GM19238 (cell line): ENCODE results near the gene CGRRF1.

Source experiments
- DNase-seq: peaks from one replicate; pipeline ENCODE4 v3.0.0; 2011; ENCODE audit warnings: low spot score; ENCODE audit not compliant: insufficient read length

CGRRF1 gene

GRCh38 chr14:54509546-54510501 lies at the start of gene CGRRF1:
CGRRF1 (plus strand) TSS chr14:54509906; CDS start chr14:54509960, 54 bp downstream.
- peak; percentile 93 for DNase-seq

- no peak for DNase-seq
Measured at GRCh38 chr14:54462048-54462447, 47.7 kb upstream of the CGRRF1 start.

GRCh38 chr14:54465654-54466053 lies 44.1 kb upstream of the CGRRF1 start:
- DNase-seq: no peak

GRCh38 chr14:54467280-54467679 lies 42.4 kb upstream of the CGRRF1 start:
- DNase-seq: no peak

GRCh38 chr14:54470701-54471100 lies 39.0 kb upstream of the CGRRF1 start:
- no peak for DNase-seq

GRCh38 chr14:54471641-54472040 lies 38.1 kb upstream of the CGRRF1 start:
- DNase-seq: no peak

GRCh38 chr14:54472315-54472714 lies 37.4 kb upstream of the CGRRF1 start:
- DNase-seq: no peak

GRCh38 chr14:54474232-54474793 lies 35.4 kb upstream of the CGRRF1 start:
- no peak for DNase-seq

- DNase-seq: no peak
Measured at GRCh38 chr14:54475187-54475899, 34.4 kb upstream of the CGRRF1 start.

- no peak for DNase-seq
Measured at GRCh38 chr14:54475911-54476310, 33.8 kb upstream of the CGRRF1 start.

- no peak for DNase-seq
Measured at GRCh38 chr14:54478636-54479215, 31.0 kb upstream of the CGRRF1 start.

- DNase-seq: no peak
Measured at GRCh38 chr14:54480830-54481562, 28.7 kb upstream of the CGRRF1 start.

- no peak for DNase-seq
Measured at GRCh38 chr14:54481695-54482094, 28.0 kb upstream of the CGRRF1 start.

- no peak for DNase-seq
Measured at GRCh38 chr14:54483073-54483745, 26.5 kb upstream of the CGRRF1 start.

GRCh38 chr14:54483846-54484245 lies 25.9 kb upstream of the CGRRF1 start:
- DNase-seq: no peak

- DNase-seq: no peak
Measured at GRCh38 chr14:54486685-54487084, 23.0 kb upstream of the CGRRF1 start.

- DNase-seq: no peak
Measured at GRCh38 chr14:54487771-54488170, 21.9 kb upstream of the CGRRF1 start.

- DNase-seq: peak; percentile 21
Measured at GRCh38 chr14:54488318-54488645, 21.4 kb upstream of the CGRRF1 start.

- DNase-seq: peak; percentile 87
Measured at GRCh38 chr14:54488646-54489317, 20.9 kb upstream of the CGRRF1 start, which contains the start of gene GMFB. GMFB (minus strand) TSS chr14:54488980; CDS start chr14:54488927, 53 bp downstream.

- no peak for DNase-seq
Measured at GRCh38 chr14:54489318-54489683, 20.4 kb upstream of the CGRRF1 start.
